HCEC 1CT (cell line): Measurements from ENCODE around the gene CPNE8.

Experiments used
- DNase-seq: peaks from one replicate; pipeline ENCODE4 v3.0.0-alpha.2; 2017

CPNE8 gene

DNA sequence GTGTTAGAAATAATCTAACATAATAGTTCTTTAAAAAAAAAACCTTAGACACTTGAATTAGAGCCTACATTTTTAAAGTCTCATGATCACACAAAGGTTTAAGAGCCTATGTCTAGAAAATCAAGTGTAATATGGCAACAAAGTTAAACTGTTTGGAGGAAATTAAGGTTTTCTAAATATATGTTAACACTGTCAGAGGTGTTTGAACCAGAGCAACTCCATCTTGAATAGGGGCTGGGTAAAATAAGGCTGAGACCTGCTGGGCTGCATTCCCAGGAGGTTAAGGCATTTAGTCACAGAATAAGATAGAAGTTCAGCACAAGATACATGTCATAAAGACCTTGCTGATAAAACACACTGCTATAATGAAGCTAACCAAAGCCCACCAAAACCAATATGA, 12.4 kb downstream of the CPNE8 start:
- no peak for DNase-seq

DNA sequence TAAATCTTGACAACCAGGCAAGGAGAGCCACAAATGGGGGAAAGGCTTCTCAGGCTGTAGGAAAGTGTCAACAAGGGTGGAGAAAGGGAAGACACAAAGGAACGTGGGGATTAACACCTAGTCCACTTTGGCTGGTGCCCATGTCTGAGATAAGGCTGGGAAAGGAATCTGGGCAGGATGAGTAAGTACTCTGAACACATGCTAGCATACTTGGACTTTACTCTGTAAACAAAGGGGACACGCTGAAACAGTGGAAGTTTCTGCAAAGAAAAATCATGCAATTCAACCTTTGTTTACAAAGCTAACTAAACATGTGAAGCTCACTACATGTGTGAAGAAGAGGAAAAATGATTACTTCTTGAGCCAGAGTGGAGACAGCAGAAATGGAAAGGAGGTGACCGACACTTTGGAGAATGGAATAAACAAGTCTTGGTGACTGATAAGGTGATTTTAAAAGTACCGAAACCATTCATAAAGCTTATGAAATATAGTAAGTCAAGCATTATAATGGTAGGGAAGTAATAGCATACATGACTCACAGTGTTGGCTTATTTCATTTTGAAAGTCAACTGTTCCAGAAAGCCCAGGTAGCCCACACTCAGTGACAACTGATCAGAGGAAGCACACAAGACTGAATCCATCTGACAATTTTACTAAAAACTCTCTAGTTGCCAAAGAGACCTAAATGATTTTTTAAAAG, 13.2 kb downstream of the CPNE8 start:
- DNase-seq = peak; percentile 50

DNA sequence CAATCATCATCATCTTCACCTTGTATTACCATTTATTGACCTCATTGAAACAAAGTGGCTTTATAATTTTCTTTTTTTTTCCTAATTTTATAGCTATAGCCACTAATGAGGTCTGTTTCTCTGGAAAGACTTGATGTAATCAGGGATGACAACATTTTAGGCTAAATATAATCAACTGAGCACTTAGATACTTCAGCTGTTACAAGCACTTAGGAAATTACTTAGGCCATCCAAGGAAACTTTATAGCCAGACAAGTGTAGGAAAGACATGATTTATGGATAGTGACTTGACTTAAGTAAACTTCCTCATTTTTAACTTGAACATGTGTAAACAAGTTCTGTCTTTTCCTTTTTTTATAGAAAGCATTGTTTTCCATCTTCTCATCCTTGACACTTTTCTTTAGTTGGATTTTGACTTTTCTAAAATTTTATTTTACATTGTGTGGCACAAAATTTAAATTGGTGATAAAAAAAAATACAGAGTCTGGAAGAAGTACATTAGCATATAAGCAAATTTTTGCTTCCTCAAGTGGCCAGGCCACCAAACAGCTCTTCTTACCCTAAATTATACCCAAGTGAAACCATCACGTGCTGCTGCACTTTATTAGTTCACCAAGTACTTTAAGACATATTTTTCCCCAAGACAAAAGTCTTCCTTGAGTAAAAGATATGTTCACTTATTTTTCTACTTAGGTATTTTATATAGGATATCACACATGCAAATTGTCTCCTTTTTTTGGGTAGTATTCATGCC, 15.1 kb downstream of the CPNE8 start:
- DNase-seq = peak; percentile 67

DNA sequence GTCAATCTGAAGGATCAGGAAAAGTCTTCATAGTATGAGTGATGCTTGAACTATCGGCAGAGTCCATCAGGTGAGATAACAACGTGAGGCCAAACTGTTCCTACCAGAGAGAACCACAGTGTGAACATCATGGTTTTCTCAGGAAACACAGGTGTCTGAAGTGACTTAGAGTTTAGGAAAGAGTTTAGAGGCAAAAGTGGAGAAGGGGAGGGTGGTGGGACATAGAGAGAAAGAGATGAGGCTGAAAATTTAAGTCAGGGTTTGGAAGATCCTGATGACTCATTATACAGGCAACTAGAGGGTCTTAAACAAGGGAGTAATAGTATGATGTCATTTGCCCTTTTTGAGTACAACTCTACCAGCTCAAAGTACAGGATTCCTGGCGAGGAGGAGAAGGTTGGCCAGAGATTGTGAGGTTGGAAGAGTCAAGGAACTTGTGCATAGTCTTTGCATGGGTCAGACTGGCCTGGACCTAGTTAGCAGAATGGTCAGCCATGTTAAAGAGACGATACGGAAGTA, 16.0 kb downstream of the CPNE8 start:
- DNase-seq = no peak

DNA sequence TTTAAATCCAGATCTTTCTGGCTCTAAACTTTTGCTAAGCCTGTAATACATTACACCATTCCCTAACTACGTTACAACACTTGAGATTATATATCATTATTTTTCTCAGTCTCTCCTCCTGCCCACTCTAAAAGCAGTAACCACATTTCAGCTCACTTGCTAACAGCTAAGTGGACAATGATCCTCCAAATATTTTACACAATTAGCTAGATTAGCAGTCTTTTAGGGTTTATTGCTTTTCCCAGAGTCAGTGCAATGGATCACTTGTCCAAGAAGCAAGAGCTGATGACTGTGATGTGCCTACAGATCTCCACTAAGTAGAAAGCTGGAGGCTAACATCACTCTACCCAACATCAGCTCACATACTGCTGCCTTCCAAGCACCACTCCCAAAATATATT, 17.6 kb downstream of the CPNE8 start:
- DNase-seq = no peak

DNA sequence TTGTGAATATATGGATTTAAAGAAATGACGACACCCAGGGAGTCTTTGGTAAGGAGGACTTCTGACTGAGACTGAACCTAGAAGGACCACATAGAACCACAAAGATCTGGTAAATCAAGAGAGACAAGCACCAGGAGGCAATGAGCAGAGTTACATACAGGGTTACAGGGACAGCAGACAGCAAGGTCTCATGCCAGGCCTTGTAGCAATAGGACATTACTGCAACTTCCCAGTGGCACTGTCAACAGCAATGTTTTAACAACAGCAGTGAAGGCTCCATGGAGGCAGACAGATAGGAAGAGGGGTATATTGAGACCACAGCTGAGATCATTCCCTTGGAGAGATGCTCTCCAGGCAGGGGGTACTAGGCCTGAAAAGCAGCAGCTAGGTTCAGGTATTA, 18.5 kb downstream of the CPNE8 start:
- no peak for DNase-seq

DNA sequence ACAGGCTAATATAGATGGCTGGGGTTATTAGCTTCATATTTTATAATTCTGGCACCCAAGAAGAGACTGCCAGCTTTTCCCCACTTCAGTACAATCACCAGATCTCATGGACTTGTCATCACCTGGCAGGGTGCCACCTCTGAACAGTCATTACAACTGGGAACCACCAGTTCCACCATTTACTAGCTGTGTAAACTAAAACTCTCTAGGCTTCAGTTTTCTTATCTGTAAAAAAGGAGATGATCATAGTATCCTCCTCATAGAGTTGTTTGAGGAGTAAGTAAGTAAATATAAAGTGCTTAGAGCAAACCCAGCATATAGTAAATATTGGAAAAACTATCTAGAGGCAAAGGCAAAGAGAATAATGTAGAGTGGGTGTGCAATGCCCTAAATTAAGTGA, 19.3 kb downstream of the CPNE8 start:
- DNase-seq = peak; percentile 80

DNA sequence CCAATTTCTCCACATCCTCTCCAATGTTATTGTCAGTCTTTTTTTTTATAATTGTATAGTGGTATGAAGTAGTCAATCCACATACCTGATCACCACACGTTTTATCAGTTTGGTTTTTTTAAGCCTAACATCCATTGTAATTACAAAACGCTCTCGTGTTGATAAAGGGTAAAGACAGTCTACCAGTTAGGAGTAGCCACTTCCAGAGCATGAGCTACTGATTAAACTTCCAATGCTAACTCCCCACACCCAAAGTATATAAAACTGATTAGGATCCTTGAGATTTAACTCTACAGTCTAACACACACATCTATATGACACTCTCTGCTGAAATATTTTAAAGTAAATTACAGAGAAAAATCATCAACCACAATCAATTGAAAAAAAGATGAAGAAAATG, 20.7 kb downstream of the CPNE8 start:
- DNase-seq = no peak

DNA sequence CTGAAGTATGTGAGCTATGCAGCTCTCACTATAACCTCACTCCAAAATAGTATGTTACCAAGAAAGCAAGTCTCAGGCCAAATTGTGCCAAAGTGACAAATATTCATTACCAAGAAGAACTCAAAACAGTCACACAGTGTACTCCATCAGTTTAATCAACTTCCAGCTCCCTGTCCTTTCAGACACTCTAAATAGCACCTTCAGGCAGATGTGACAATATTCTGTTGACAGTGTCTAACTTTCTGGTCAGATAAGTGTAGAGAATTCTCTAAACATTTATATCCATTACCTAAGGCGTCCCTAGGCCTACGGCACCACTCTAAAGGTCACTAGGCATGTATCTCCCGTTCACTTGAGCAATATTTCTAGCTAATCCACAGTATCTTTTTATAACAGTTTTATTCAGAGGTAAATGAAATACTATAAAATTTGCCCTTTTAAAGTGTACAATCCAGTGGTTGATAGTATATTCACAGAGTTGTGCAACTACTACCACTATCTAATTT, 21.7 kb downstream of the CPNE8 start:
- no peak for DNase-seq

DNA sequence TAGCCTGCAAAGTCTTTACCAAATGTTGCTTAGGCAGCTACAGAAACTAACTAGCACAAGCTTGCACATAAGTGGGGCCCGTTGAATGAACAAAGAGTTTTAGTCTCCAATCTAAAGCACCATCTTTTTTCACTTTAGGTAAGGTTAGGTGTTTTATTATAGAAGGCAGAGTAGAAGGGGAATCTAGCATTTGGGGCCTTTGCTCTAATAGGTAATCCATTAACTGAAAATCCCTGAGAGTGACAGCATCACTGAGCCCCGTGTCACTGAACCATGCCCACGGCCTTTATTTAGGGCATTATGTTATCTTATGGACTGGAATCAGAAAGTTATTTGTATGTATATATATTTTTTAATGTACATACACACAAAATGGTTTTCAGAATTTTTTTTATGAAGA, 25.1 kb downstream of the CPNE8 start:
- DNase-seq = no peak

DNA sequence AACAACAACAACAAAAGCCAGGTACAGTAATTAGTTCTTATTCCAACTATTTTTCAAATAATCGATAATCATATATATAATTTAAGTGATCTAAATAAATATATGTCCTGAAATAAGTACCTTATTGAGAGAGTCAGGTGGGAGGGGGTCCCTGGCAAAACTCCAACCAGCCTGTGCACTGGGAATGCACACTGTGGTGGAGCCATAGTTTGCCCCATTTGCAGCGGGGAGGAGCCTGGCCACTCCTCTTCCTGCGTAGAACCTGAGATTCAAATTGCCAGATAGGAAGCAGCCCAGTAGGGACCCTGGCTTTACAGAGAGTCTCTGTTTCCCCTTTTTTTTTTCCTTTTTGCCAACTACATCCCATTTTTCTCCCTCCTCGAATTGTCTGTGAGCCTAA, 26.4 kb downstream of the CPNE8 start:
- no peak for DNase-seq

DNA sequence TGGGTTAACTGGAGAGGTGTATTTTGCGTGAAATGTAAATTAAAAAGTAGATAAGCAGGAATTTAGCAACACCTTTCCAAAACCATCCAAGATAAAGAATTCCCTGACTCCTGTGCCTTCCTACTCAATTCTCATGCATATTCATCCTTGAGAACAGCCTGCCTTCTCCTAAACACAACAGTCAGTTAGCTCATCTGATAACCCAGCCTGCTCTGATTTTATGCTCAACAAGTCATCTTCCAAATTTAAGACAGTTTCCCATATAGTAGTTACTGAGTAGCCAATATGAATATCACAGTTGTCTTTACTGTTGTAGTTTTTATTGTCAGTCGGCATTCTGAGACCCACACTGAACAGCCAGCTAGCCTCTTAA, 27.1 kb downstream of the CPNE8 start:
- no peak for DNase-seq

DNA sequence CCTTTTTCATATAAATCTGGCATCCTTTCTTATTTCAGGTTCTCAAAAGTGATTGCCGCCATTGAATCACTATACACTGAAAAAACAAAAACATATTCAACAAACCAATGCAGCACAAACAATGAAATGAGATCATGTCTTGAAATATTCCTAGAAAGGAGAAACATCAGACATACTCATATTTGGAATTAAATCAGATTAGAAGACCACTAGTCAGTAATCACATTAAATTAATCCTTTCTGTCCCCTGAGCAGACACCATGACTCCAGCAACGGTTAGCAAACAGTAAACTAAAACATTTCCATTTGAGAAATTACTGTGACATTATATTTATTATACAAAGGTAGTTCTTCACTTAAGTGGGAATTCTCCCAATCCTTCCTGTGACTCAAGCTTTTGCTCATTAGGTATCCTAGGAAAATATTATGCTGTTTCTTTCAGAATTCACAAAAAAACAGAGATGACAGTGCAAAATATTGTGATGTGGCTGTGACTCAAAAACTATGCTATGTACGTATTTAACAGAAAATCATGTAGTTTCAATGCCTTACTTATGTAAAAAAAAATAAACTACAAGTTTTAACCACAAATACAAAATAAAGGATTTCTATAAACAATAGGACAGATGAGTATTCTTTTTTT, 29.7 kb downstream of the CPNE8 start:
- DNase-seq = peak; percentile 6

DNA sequence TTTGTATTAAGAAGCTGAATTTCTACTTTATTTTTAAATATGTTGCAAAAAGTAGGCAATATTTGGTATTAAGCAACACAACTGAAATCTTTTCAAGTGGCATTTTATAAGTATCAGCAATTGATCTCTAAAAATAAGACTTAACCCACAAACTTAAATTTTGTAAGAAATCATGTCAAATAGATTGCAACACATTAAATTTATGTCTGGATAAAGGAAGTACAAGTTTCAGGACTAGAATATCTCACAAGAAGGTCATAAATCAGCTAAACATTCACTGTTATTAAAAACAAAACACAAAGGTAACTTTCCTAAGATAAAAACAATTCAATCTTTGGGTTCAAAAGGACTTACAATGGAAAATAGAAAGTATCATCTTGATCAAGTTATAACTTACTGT, 32.8 kb downstream of the CPNE8 start:
- DNase-seq = no peak

DNA sequence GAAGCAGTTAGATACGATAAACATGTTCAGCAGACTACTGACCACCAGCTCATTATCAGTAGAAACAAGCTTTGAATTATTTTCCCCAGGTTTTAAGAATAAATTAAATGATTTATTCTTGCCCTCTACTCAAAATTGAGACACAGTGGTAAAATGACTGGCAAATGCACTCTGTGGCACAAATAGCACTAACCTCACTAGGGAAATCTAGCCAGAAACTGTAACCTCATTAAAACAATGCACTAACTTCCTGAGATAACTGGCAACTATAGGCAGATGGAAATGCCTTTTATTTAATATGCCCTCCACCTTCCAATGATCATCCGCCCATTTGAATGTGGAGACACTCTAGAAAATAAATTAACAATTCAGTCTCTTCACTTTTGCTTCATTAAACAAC, 33.2 kb downstream of the CPNE8 start:
- no peak for DNase-seq

DNA sequence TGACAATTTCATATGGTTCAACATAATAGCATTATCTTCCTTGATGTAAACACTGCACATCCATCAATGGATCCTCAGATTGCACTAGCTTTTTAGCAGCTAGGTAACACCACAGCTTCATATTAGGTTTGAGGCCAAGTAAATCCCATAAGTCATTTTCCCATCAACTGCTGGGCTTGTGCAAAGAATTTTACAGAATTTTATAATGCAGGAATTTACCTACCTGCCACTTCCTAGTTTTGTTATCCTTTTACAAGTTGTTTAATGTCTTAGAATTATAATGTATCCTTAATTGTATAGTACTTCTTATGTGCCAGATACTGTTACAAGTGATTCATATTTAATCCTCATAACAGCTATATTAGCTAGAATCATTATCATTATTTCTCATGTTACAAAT, 36.4 kb downstream of the CPNE8 start:
- DNase-seq = no peak

DNA sequence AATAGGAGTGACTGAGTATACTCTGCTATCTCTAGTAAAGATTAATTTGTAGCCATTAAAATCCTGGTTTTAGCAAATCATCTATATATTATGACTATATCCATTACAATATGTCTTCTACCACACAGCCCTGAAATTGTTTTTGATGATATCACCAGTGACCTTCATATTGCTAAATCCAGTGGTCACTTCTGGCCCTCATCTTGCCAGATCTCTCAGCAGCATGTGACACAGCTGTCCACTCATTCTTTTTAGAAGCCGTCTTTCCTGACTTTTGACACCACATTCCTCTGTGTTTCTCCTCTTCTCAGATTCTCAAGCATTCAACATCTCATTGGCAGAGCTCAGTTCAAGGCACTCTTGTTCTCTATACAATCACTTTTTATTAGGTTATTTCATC, 54.9 kb downstream of the CPNE8 start:
- DNase-seq = peak; percentile 77

DNA sequence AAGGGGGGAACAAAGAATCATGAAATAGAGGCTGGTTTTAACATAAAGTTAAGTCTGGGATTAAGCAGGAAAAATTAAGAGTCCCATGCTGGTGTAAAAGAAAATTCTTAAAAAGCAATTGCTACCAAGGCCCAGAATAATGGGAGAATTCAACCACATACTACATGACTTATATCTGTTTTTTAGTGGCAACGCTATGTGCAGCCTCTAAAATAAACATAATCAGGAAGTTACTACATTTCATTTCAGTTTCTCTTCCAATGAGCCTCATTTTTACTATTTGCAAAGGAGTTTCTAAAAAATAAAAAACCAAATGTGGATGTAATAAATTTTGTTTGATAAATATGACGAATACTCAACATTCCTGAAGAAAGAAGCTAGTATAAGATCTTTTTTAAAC, 58.1 kb downstream of the CPNE8 start:
- DNase-seq = peak; percentile 16

DNA sequence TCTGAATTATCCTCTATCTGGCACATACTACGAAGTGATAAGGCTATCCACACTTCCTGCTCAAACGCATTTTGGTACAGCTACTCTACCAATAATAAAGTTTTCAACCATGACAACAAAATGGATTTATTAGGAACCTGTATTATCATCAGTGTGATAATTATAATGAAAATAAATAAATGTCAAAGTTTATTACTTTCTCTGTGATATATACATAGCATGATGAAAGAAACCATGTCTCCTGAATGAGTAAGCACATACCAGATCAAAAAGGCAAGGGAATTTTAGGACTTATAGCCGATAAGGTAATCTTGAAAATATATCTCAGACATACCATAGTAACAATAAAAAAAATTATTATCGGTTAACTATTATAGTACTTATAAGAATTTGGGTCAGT, 61.1 kb downstream of the CPNE8 start:
- DNase-seq = no peak

DNA sequence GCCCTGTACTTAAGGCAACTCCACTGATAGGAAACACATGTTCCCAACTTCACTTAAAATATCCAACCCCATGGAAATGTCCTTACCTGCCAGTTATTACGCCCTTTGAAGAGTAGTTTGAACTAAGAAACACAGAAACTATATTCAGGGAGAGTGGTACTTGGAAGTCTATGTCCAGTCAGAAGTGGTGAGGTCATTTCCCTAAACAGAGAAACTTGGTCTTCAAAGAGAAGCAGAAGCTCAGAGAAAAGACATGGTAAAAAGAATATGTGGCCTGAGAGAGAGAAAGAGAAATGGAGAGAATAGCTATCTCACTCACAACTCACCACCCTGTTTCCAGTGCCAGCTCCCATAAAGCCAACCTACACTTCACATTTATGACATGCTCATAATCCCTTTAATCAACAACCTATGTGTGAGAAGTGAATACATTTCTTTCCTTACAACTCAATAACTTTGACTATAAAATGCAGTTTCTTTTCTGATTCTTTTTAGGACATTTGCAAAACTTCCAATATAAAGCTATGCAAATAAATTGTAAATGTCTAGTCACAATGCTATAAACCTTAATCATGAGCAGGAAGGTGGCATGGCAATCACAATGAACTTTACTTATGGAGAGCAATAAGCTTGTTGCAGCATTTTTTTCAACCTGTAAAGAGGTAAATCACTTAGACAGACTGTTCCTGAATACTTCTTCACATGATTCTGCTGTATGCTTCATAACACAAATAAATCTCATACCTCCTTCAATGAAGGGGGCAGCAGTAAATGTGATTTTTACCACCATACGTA, 67.1 kb downstream of the CPNE8 start:
- no peak for DNase-seq

DNA sequence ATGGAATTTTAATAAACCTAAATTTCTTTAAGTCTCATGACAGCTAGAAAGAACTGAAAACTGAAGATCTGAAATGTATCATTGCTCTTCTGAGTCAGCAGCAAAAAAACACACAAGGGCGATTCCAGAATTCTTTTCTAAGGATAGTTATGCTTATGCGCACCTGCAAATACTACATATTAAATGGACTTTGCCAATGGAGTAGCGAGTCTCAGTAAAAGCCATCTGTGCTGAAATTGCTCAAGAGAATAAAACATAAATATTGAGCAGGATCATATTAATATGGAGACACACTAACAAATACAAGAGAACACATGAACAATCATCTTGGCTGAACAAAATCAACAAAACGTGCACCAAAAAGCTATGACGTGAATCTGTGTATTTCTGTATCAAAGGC, 73.7 kb downstream of the CPNE8 start:
- DNase-seq = no peak

DNA sequence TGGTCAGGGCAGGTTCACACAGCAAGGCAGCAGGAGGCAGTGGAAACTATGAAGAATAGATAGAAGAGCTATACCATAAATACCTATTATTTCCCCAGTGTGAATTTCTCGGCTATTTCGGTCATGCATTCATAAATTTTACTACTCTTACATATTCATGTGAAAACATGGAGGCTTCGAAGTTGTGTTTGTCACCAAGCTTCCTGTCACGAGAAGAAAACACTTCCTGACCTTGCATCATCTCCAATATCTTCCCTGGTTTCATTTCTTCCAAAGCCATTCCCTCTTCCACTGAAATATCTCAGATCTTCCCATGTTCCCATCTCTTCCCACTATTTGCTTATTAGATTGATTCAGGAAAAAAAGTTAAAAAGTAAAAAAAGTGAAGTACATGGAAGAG, 80.4 kb downstream of the CPNE8 start:
- DNase-seq = no peak

DNA sequence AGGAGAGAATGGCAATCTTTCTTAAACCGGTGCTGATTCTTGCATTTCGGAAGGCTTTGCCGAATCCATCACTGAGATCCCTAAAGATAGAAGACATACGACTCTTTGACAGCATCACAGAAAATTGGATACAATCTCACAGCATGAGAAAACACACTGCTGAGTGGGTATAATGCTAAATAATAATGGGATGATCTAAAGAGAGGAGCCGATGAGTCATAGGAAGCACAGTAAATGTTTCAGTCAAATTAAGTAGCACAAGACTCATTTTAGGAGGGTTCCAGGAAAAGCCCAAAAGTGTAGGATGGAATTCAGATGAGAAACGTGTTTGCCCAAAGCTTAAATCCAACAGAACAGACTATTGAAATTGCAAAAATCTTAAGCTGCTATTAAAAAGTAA, 81.7 kb downstream of the CPNE8 start:
- DNase-seq = peak; percentile 70
